Aorta (tissue), 5 donors: ENCODE measurements around the gene ZNF620. TPM values are rescaled to one million over a fixed set of nuclear protein-coding genes. Genes with fewer than 3 reads are reported as not detected.

Source experiments
- ATAC-seq: fragments of 200-7000 bp; cut with Tn5 transposase; one replicate; pipeline ENCODE4 v1.9.1; 2022; ENCODE audit warnings: moderate library complexity; ENCODE audit not compliant: low FRiP score
- DNase-seq, 2 donors: peaks; one replicate each; pipeline ENCODE4 v3.0.0-alpha.2; 2020
- H3K27ac ChIP-seq, 2 donors: one replicate each; pipeline ENCODE4 v1.5.1; 2013; ENCODE audit warnings: low read length in 2 of 2, mild to moderate bottlenecking in 2 of 2, moderate library complexity in 2 of 2, control low read depth in 1 of 2, inconsistent platforms in 1 of 2, low read depth in 1 of 2
- H3K27me3 ChIP-seq, 2 donors: one replicate each; pipeline ENCODE4 v1.6.1; 2013; ENCODE audit warnings: control low read depth in 1 of 2, low read length in 1 of 2, mild to moderate bottlenecking in 1 of 2, moderate library complexity in 1 of 2; ENCODE audit not compliant: insufficient read depth in 2 of 2, control insufficient read depth in 1 of 2
- H3K36me3 ChIP-seq, 2 donors: one replicate each; pipeline ENCODE4 v1.6.1; 2013; ENCODE audit warnings: control low read depth in 1 of 2, low read length in 1 of 2, mild to moderate bottlenecking in 1 of 2; ENCODE audit not compliant: insufficient read depth in 2 of 2, control insufficient read depth in 1 of 2
- H3K4me1 ChIP-seq, 2 donors: one replicate each; pipeline ENCODE4 v1.6.1; 2013; ENCODE audit warnings: low read length in 2 of 2, control low read depth in 1 of 2, mild to moderate bottlenecking in 1 of 2, moderate library complexity in 1 of 2; ENCODE audit not compliant: insufficient read depth in 2 of 2, control insufficient read depth in 1 of 2
- H3K4me3 ChIP-seq, 2 donors: one replicate each; pipeline ENCODE4 v1.5.1; 2013; ENCODE audit warnings: low read length in 2 of 2, control low read depth in 1 of 2, mild to moderate bottlenecking in 1 of 2
- H3K9me3 ChIP-seq: one replicate; pipeline ENCODE4 v1.6.1; 2013; ENCODE audit warnings: mild to moderate bottlenecking, low read length; ENCODE audit not compliant: control insufficient read depth
- WGBS, 2 donors: extraction: QIAGEN DNeasy Blood & Tissue Kit; methylation state at CpG; one replicate each; pipeline ENCODE4 v1.1.7; 2013; 5-methylcytosine and 5-hydroxymethylcytosine counted together
- intact Hi-C, 2 donors: fragments of 100-400 bp; cut with DNase I; formaldehyde crosslinking; loops; one replicate each; pipeline versions ENCODE4 v1.14.2 to v1.15.0; 2022
- polyA plus RNA-seq, 2 donors: library from polyadenylated mRNA; stranded (reverse); fragments of 200-250 nt; gene quantifications; one replicate each; pipeline ENCODE4 v1.2.3, GENCODE V29; 2013
- total RNA-seq, 2 donors: library from RNA; stranded (reverse); fragmentation: NEBNext Ultra II Directional; extraction: Animal tissue kit (Norgen Biotek cat#: 25700); gene quantifications; one replicate each; pipeline ENCODE4 v1.2.1, GENCODE V29; 2021
- donor health status: healthy with polysubstance abuse.
- donor health status: Bipolar disorder and iron deficiency.
- donor health status: DM: no; HTN: no; CAD: no.
- donor health status: DM: no; HTN: no; CAD: no.
- donor health status: DM: yes; HTN: yes; CAD: no.

The ZNF620 gene
- total and polyA plus RNA-seq, 4 donors, result 3.7 to 12.3 (median 4.9) TPM

- ATAC-seq (no peak), DNase-seq (no peak)
- peaks cover 11 to 20% of the 10 kb centered on the region in 2 donors for H3K36me3 ChIP-seq
- no peaks in the 10 kb centered on the region for H3K27me3 ChIP-seq
- WGBS, 2 donors, result 98 to 99% methylated on average over 3 of the region's 3 CpGs
- peaks cover 8% of the 10 kb centered on the region for H3K9me3 ChIP-seq
- intact Hi-C loops, result no loop called here
- no peaks in the 10 kb centered on the region for H3K4me1 ChIP-seq
- no peak overlapping the region for H3K27ac ChIP-seq
- H3K4me3 ChIP-seq, result no peak overlapping the region
Measured at GRCh38 chr3:40487172-40487571, 18.7 kb upstream of the ZNF620 start.

DNA sequence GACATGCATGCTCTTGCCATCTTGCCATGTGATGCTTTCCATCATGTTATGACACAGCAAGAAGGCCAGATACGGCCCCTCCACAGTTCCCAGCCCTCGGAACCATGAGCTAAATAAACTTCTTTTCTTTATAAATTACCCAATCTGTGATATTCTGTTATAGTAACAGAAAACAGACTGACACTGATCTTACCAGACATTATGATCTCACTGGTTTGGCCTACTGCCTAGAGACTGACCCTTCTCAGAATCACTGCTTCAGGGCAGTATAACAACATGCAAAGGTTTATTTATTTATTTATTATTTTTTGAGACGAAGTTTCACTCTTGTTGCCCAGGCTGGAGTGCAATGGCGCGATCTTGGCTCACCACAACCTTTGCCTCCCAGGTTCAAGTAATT is 14.9 kb upstream of the ZNF620 start:
- Histone ChIP-seq H3K4me3 (no peak overlapping the region), H3K4me1 (no peaks in the 10 kb centered on the region), H3K36me3 (peaks cover 10 to 12% of the 10 kb centered on the region in 2 donors), H3K9me3 (peaks cover 8% of the 10 kb centered on the region), H3K27me3 (no peaks in the 10 kb centered on the region), H3K27ac (no peak overlapping the region)
- intact Hi-C loops, result no loop called here
- no peak for ATAC-seq
- WGBS, 2 donors, result 78% methylated on average over 5 of the region's 5 CpGs
- no peak for DNase-seq

DNA sequence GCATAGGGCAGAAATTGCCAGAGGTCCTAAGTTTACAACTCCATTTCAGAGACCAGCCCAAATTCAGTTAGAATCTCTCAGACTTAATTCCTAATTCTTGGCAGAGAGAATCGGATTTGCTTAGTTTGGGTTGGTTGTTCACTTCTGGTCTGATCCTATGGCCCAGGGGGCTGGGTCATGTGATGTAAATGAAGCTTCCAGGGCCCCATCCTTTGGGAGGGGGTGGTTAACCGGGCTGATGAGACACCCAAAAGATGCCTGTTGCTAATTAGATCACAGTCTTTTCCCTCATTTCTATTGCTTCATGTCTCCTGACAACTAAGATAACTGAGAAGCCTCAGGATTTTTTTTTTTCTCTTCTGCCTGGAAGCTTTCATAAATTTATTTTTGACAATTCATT is 11.1 kb upstream of the ZNF620 start:
- 24 to 37% methylated on average over 2 of the region's 2 CpGs for WGBS, 2 donors
- ATAC-seq (no peak), DNase-seq (no peak)
- Histone ChIP-seq H3K4me3 (no peak overlapping the region), H3K9me3 (no peaks in the 10 kb centered on the region), H3K27me3 (no peaks in the 10 kb centered on the region), H3K36me3 (no peaks in the 10 kb centered on the region), H3K27ac (no peak overlapping the region), H3K4me1 (no peaks in the 10 kb centered on the region)
- intact Hi-C loops, result no loop called here

DNA sequence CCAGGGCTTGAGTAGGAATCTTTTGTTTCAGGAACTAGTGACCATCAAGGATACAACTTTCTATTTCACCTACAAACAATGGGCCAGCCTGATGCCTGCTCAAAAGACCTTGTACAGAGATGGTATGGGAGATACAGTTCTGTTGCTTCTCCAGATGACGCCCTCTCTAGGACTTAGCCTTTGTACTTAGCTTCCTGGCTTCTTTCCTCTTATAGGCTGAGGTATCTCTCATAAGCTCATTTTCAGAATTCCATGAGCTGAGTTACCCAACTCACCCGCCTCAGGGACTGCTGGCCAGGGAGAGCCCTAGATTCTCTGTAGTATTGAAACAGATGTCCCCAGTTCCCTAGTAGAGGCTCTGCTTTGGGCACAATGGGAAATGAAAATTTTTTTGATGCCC is 8.6 kb upstream of the ZNF620 start:
- Histone ChIP-seq H3K27ac (no peak overlapping the region), H3K4me3 (no peak overlapping the region), H3K27me3 (no peaks in the 10 kb centered on the region), H3K9me3 (no peaks in the 10 kb centered on the region), H3K36me3 (no peaks in the 10 kb centered on the region), H3K4me1 (no peaks in the 10 kb centered on the region)
- WGBS, 2 donors, result 96% methylated on average over 2 of the region's 2 CpGs
- no peak for DNase-seq
- ATAC-seq, result no peak
- intact Hi-C loops, result no loop called here

GRCh38 chr3:40499952-40500351 is 5.9 kb upstream of the ZNF620 start:
- no peaks in the 10 kb centered on the region for H3K4me1 ChIP-seq
- no peaks in the 10 kb centered on the region for H3K36me3 ChIP-seq
- DNase-seq (no peak), ATAC-seq (no peak)
- H3K4me3 ChIP-seq, result no peak overlapping the region
- H3K27ac ChIP-seq, result no peak overlapping the region
- H3K9me3 ChIP-seq, result no peaks in the 10 kb centered on the region
- intact Hi-C loops, result no loop called here
- WGBS, 2 donors, result 90 to 92% methylated on average over 1 of the region's 1 CpG
- no peaks in the 10 kb centered on the region for H3K27me3 ChIP-seq

DNA sequence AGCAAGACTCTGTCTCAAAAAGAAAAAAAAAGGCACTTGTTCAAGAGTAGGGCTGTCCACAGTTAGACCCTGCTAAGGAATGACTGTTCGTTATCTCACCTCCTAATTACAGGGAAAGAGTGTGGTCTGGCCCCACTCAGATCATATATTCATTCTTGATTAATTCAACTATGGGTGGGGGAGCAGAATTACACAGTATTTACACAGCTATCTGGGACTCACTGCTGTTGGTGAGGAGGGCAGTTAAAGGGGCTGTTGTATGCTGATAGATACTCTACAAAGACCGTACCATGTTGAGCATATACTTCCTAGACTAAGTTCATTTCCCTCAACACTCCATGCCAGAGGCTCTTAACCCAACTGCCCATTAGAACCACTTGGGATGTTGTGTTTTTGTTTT is 3.8 kb upstream of the ZNF620 start:
- no peaks in the 10 kb centered on the region for H3K27me3 ChIP-seq
- no peaks in the 10 kb centered on the region for H3K36me3 ChIP-seq
- H3K4me3 ChIP-seq, result no peak overlapping the region
- DNase-seq (no peak), ATAC-seq (no peak)
- intact Hi-C loops, result no loop called here
- 86 to 91% methylated on average over 2 of the region's 2 CpGs for WGBS, 2 donors
- no peaks in the 10 kb centered on the region for H3K9me3 ChIP-seq
- peaks cover 0 to 1% of the 10 kb centered on the region in 2 donors for H3K4me1 ChIP-seq
- H3K27ac ChIP-seq, result no peak overlapping the region

DNA sequence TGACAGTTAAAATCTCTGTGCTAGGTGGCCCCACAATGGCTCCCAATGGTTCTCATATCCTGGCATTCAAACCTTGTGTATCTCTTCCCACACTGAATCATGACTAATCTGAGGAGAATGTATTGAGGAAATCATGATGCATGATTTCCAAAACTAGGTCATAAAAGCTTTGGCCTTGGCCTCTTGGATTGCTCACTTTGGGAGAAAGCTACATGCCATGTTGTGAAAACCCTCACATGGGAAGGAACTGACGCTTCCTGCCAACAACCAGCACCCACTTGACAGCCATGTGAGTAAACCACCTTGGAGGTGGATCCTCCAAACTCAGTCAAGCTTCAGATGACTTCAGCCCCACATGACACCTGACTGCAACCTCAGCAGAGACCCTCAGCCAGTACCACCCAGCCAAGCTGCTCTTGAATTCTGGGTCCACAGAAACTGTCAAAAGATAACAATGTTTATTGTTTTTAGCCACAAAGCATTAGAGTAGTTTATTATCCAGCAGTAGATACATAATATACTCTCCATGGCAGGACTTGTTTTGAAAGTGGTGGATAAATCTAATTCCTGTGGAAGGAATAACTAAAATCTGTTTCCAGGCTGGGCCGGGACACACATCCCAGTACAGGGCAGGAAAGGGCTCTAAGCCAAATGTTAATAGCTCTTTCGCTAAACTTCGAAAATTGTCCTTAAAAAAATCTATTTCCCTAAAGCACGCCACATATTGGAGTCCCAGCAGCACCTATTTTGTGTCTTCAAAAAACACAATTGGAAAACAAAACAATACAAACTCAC is 1.0 kb upstream of the ZNF620 start:
- Histone ChIP-seq H3K36me3 (no peaks in the 10 kb centered on the region), H3K27me3 (no peaks in the 10 kb centered on the region), H3K4me1 (peaks cover 0 to 1% of the 10 kb centered on the region in 2 donors), H3K9me3 (no peaks in the 10 kb centered on the region), H3K27ac (no peak overlapping the region), H3K4me3 (no peak overlapping the region)
- ATAC-seq (peak; percentile 71), DNase-seq (peak in 1 of 2 donors; percentile 57)
- 30 to 35% methylated on average over 5 of the region's 5 CpGs for WGBS, 2 donors
- intact Hi-C loops, result loop anchor here in 1 of 2 donors (5.0 kb wide), 1 partner anchor 53 kb away; no protein-coding TSS in a partner anchor

DNA sequence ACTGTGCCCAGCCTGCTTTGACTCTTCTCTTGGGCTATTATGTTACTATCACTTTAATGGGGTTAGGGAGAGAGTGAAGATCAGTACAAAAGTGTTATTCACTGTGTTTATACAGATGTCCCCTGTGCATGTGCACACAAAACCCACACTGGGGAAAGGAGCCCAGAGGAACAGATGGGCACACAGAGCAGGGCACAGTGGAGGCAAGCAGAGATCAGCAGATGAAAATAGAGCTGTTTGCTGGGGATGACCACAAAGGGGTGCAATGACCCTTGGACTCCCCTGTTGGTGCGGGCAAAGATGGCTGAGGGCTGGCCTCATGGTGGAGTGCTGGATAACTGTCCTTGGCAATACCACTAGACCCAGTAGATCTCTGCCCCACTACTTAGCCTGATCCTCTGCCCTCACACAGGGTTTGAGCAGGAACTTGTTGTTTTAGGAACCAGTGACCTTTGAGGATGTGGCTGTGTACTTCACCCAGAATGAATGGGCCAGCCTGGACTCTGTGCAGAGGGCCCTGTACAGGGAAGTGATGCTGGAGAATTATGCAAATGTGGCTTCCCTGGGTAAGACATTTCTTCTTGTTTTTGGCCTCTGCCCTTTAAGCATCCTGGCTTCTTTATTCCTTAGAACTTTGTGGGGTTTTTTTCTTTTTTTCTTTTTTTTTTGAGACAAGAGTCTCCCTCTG is 5.3 kb downstream of the ZNF620 start:
- 98 to 100% methylated on average over 1 of the region's 1 CpG for WGBS, 2 donors
- no peak for DNase-seq
- Histone ChIP-seq H3K27ac (no peak overlapping the region), H3K36me3 (peaks cover 4 to 7% of the 10 kb centered on the region in 2 donors), H3K4me1 (no peaks in the 10 kb centered on the region), H3K9me3 (no peaks in the 10 kb centered on the region), H3K4me3 (no peak overlapping the region), H3K27me3 (no peaks in the 10 kb centered on the region)
- ATAC-seq, result no peak
- intact Hi-C loops, result no loop called here

GRCh38 chr3:40516201-40516600 is 10.4 kb downstream of the ZNF620 start:
- DNase-seq (no peak), ATAC-seq (no peak)
- Histone ChIP-seq H3K27me3 (no peaks in the 10 kb centered on the region), H3K4me3 (no peak overlapping the region), H3K9me3 (no peaks in the 10 kb centered on the region), H3K4me1 (no peaks in the 10 kb centered on the region), H3K36me3 (peaks cover 7% of the 10 kb centered on the region in 2 donors), H3K27ac (no peak overlapping the region)
- WGBS, 2 donors, result 37 to 59% methylated on average over 5 of the region's 5 CpGs
- intact Hi-C loops, result no loop called here
